H1 (cell line): ENCODE measurements around the gene SLC6A6. TPM values are rescaled to one million over a fixed set of nuclear protein-coding genes. Genes with fewer than 3 reads are reported as not detected.

Experiments
- CTCF ChIA-PET: fragments of 300-600 bp; sonication (Branson Sonifier 250); formaldehyde crosslinking; loops from one replicate; lab custom pipeline; 2021; ENCODE audit not compliant: partially characterized antibody; lab: Charles Lee
- POLR2A ChIA-PET: fragments of 300-600 bp; sonication (Branson Sonifier 250); formaldehyde crosslinking; loops from one replicate; lab custom pipeline; 2021; ENCODE audit warnings: inconsistent platforms; ENCODE audit not compliant: partially characterized antibody; lab: Charles Lee
- DNase-seq, 2 experiments: peaks; one replicate each; pipeline versions ENCODE4 v3.0.0 to v3.0.0-alpha.2; 2010 to 2022; ENCODE audit warnings: low spot score in 2 of 2, low read depth in 1 of 2, mixed read lengths in 1 of 2
- FAIRE-seq: peaks from 2 replicates; lab custom pipeline; 2011; peaks lifted over from hg19 to GRCh38; lab: Jason Lieb, UNC
- H2AFZ ChIP-seq: 2 replicates; pipeline ENCODE4 v1.8.1; 2012; ENCODE audit warnings: low read length, inconsistent platforms
- H2AK5ac ChIP-seq: 2 replicates; pipeline ENCODE4 v1.6.1; 2013; ENCODE audit warnings: low read depth, low read length
- H2BK120ac ChIP-seq: replicated peaks from 2 replicates; pipeline ENCODE3; 2013; ENCODE audit warnings: low read depth, low read length, inconsistent platforms
- H2BK12ac ChIP-seq: 2 replicates; pipeline ENCODE4 v1.6.1; 2013; ENCODE audit warnings: low read depth, low read length
- H2BK15ac ChIP-seq: 2 replicates; pipeline ENCODE4 v1.6.1; 2013; ENCODE audit warnings: low read length
- H2BK20ac ChIP-seq: 2 replicates; pipeline ENCODE4 v1.6.1; 2013; ENCODE audit warnings: low read length
- H2BK5ac ChIP-seq: 2 replicates; pipeline ENCODE4 v1.6.1; 2013; ENCODE audit warnings: low read depth, low read length
- H3K14ac ChIP-seq: 2 replicates; pipeline ENCODE4 v1.6.1; 2013; ENCODE audit warnings: inconsistent platforms; ENCODE audit not compliant: insufficient read length
- H3K18ac ChIP-seq: 2 replicates; pipeline ENCODE4 v1.6.1; 2013; ENCODE audit warnings: low read length; ENCODE audit errors: extremely low read depth
- H3K23ac ChIP-seq: 2 replicates; pipeline ENCODE4 v1.6.1; 2013; ENCODE audit warnings: inconsistent platforms; ENCODE audit not compliant: insufficient read length
- H3K23me2 ChIP-seq: 2 replicates; pipeline ENCODE4 v1.6.1; 2013; ENCODE audit warnings: low read depth, low read length
- H3K27ac ChIP-seq: 2 replicates; pipeline ENCODE4 v1.6.1; 2011; ENCODE audit warnings: low read depth, low read length, inconsistent platforms
- H3K27me3 ChIP-seq, 4 experiments: replicated peaks in 1 of 4; 1 replicate in 1 of 4; 2 replicates in 3 of 4; pipeline versions ENCODE4 v1.6.1 to v1.8.1; 2011 to 2013; ENCODE audit warnings: low read length in 3 of 4, mild to moderate bottlenecking in 3 of 4, inconsistent platforms in 2 of 4, mixed read lengths in 2 of 4, moderate library complexity in 1 of 4; ENCODE audit not compliant: control insufficient read depth in 3 of 4, insufficient read depth in 3 of 4; ENCODE audit errors: extremely low read depth in 1 of 4
- H3K36me3 ChIP-seq, 4 experiments: 2 replicates each; pipeline versions ENCODE4 v1.6.1 to v1.8.1; 2011 to 2013; ENCODE audit warnings: mild to moderate bottlenecking in 4 of 4, low read length in 3 of 4, moderate library complexity in 2 of 4, control low read depth in 1 of 4, inconsistent platforms in 1 of 4; ENCODE audit not compliant: insufficient read depth in 4 of 4, control insufficient read depth in 2 of 4
- H3K4ac ChIP-seq: replicated peaks from 2 replicates; pipeline ENCODE3; 2013; ENCODE audit warnings: low read length, low read depth, mixed read lengths, inconsistent platforms; ENCODE audit not compliant: insufficient read length
- H3K4me1 ChIP-seq, 4 experiments: replicated peaks in 1 of 4; 1 replicate in 1 of 4; 2 replicates in 3 of 4; pipeline versions ENCODE4 v1.6.1 to v1.8.1; 2011 to 2013; ENCODE audit warnings: low read length in 3 of 4, inconsistent platforms in 2 of 4, mixed read lengths in 1 of 4; ENCODE audit not compliant: insufficient read depth in 4 of 4, control insufficient read depth in 3 of 4
- H3K4me2 ChIP-seq, 2 experiments: 2 replicates each; pipeline versions ENCODE4 v1.6.1 to v1.8.1; 2011 to 2013; ENCODE audit warnings: low read depth in 2 of 2, low read length in 2 of 2, control low read depth in 1 of 2, inconsistent platforms in 1 of 2, mild to moderate bottlenecking in 1 of 2; ENCODE audit not compliant: insufficient read depth in 1 of 2
- H3K4me3 ChIP-seq, 4 experiments: fragments of 200-600, 300-600 bp in 1 of 4; sonication (generic), shearing (Covaris generic), sonication (Bioruptor Twin) in 1 of 4; 2 replicates each; pipeline versions ENCODE4 v1.5.1 to v1.8.1; 2011 to 2016; ENCODE audit warnings: low read length in 4 of 4, low read depth in 3 of 4, control low read depth in 2 of 4, inconsistent platforms in 2 of 4, mild to moderate bottlenecking in 2 of 4, mixed read lengths in 1 of 4, moderate library complexity in 1 of 4; ENCODE audit not compliant: insufficient read depth in 2 of 4; ENCODE audit errors: extremely low read depth in 1 of 4
- H3K56ac ChIP-seq: replicated peaks from 2 replicates; pipeline ENCODE3; 2013; ENCODE audit warnings: low read depth, mild to moderate bottlenecking, mixed read lengths, low read length, inconsistent platforms; ENCODE audit not compliant: insufficient read length
- H3K79me1 ChIP-seq: 2 replicates; pipeline ENCODE4 v1.6.1; 2013; ENCODE audit warnings: low read depth, low read length, control low read depth
- H3K79me2 ChIP-seq, 2 experiments: 2 replicates each; pipeline versions ENCODE4 v1.6.1 to v1.8.1; 2012 to 2013; ENCODE audit warnings: low read length in 2 of 2, mild to moderate bottlenecking in 2 of 2, inconsistent platforms in 1 of 2; ENCODE audit not compliant: insufficient read depth in 2 of 2, control insufficient read depth in 1 of 2
- H3K9ac ChIP-seq, 4 experiments: replicated peaks in 1 of 4; 1 replicate in 1 of 4; 2 replicates in 3 of 4; pipeline versions ENCODE4 v1.6.1 to v1.8.1; 2011 to 2013; ENCODE audit warnings: low read depth in 3 of 4, low read length in 3 of 4, control low read depth in 2 of 4, mild to moderate bottlenecking in 2 of 4, moderate library complexity in 2 of 4, inconsistent platforms in 1 of 4; ENCODE audit errors: extremely low read depth in 1 of 4
- H3K9me3 ChIP-seq, 2 experiments: 2 replicates each; pipeline versions ENCODE4 v1.6.1 to v1.8.1; 2012 to 2013; ENCODE audit warnings: mild to moderate bottlenecking in 2 of 2, moderate library complexity in 2 of 2, control low read depth in 1 of 2, inconsistent platforms in 1 of 2, low read depth in 1 of 2, low read length in 1 of 2, mixed read lengths in 1 of 2; ENCODE audit not compliant: insufficient read depth in 2 of 2
- H4K20me1 ChIP-seq, 2 experiments: replicated peaks in 1 of 2; 2 replicates each; pipeline versions ENCODE3 to v1.8.1; 2011 to 2013; ENCODE audit warnings: inconsistent platforms in 2 of 2, low read length in 2 of 2, mild to moderate bottlenecking in 1 of 2; ENCODE audit not compliant: insufficient read depth in 2 of 2, control insufficient read depth in 1 of 2
- H4K5ac ChIP-seq: 2 replicates; pipeline ENCODE4 v1.6.1; 2013; ENCODE audit warnings: low read length, low read depth, mixed read lengths, inconsistent platforms; ENCODE audit not compliant: insufficient read length
- H4K8ac ChIP-seq: 2 replicates; pipeline ENCODE4 v1.8.0; 2013; ENCODE audit warnings: mild to moderate bottlenecking, moderate library complexity, low read length, inconsistent platforms; ENCODE audit not compliant: insufficient read depth; ENCODE audit errors: extremely low read depth
- H4K91ac ChIP-seq: replicated peaks from 2 replicates; pipeline ENCODE3; 2013; ENCODE audit warnings: low read length, mixed read lengths, inconsistent platforms; ENCODE audit not compliant: insufficient read length
- NANOG ChIP-seq: IDR thresholded peaks from 2 replicates; pipeline ENCODE4 v1.6.1; 2011; ENCODE audit warnings: low read length, low read depth, mild to moderate bottlenecking, inconsistent platforms; ENCODE audit not compliant: insufficient read depth, poor library complexity, severe bottlenecking
- PHF8 ChIP-seq: fragments of 200-600 bp; sonication (generic); conservative IDR thresholded peaks from 2 replicates; pipeline ENCODE4 v1.7.1; 2012; ENCODE audit warnings: low read depth, mild to moderate bottlenecking, inconsistent platforms, low read length, moderate library complexity
- POLR2AphosphoS5 ChIP-seq: IDR thresholded peaks from 2 replicates; pipeline ENCODE4 v1.6.1; 2011; ENCODE audit warnings: low read depth, low read length
- WGBS, 2 experiments: shearing (Covaris generic) in 1 of 2; methylation state at CpG; one replicate each; pipeline versions ENCODE4 v1.1.6 to v1.1.7; 2013 to 2015; ENCODE audit warnings: low lambda C conversion rate in 2 of 2, mixed read lengths in 2 of 2, inconsistent platforms in 1 of 2, low coverage in 1 of 2, missing lambda C conversion rate in 1 of 2; ENCODE audit not compliant: insufficient replicate concordance in 2 of 2, insufficient coverage in 1 of 2, insufficient read length in 1 of 2; ENCODE audit errors: extremely low coverage in 1 of 2, missing lambda C conversion rate in 1 of 2; 5-methylcytosine and 5-hydroxymethylcytosine counted together
- polyA plus RNA-seq, 7 experiments: library from polyadenylated mRNA; depleted of rRNA in 3 of 7; stranded (reverse) in 5 of 7; unstranded in 2 of 7; fragments of >200 nt in 5 of 7; fragments of 200-250 nt in 2 of 7; gene quantifications; 1 replicate in 5 of 7; 2 replicates in 1 of 7; 4 replicates in 1 of 7; pipeline versions ENCODE4 v1.2.1 to v1.2.3, GENCODE V29; 2011 to 2013; ENCODE audit warnings: missing spikeins in 2 of 7, mixed read lengths in 2 of 7
- total RNA-seq: library from RNA; stranded (reverse); fragmentation: NEBNext Ultra II Directional; extraction: Animal tissue kit (Norgen Biotek cat#: 25700); gene quantifications from 2 replicates; pipeline ENCODE4 v1.2.1, GENCODE V29; 2021

The SLC6A6 gene
- total and polyA plus RNA-seq, 2 of the 8 experiments (the other 6 are each of a cell fraction or from before 2014, with no cell fraction given), result 66.2 to 144 TPM

DNA sequence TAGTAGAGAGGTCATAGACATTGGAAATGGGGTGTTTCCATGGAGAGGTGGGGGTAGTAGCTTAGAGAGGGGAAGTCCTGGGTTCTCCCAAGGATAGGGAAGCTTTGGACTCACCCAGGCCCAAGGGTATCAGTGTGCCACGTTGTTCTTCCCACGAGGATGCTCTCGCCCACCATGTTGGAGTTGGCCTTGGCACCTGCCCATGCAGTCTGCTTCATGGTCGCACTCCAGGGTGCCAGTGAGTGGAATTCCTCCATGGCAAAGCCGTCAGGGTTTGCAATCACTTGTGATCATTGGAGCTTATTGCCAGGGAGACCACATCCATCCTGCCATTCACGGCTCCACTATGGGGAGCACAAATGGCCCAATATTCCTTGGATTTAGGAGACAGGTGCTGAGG is 77.2 kb downstream of the SLC6A6 start:
- no peak overlapping the region for H4K91ac ChIP-seq
- FAIRE-seq (no peak), DNase-seq (no peak)
- H2BK5ac ChIP-seq, result no peak overlapping the region
- H3K23ac ChIP-seq, result no peak overlapping the region
- H4K5ac ChIP-seq, result no peak overlapping the region
- 88% methylated on average over 6 of the region's 6 CpGs; no CpG with 5 or more reads in 1 of the 2 experiments for WGBS, 2 experiments
- H3K4me2 ChIP-seq, result no peak overlapping the region
- H3K18ac ChIP-seq, result no peak overlapping the region
- CTCF ChIA-PET, result interaction anchor here (1.3 to 5.3 kb wide), 2 partner anchors 12 to 276 kb away, joined by 4 to 23 read pairs; no protein-coding TSS in a partner anchor
- H2AFZ ChIP-seq, result no peak overlapping the region
- peaks cover 0 to 8% (median 2%) of the 10 kb centered on the region in 4 experiments; a peak in 4 of 7 replicates for H3K4me1 ChIP-seq
- H3K4me3 ChIP-seq, result no peak overlapping the region
- H3K4ac ChIP-seq, result no peak overlapping the region
- no peak overlapping the region for H2BK12ac ChIP-seq
- no peak overlapping the region for H3K9ac ChIP-seq
- no peaks in the 10 kb centered on the region for H3K23me2 ChIP-seq
- POLR2A ChIA-PET, result no interaction called here
- no peak overlapping the region for H4K8ac ChIP-seq
- no peak overlapping the region for H2AK5ac ChIP-seq
- no peaks in the 10 kb centered on the region for H3K27me3 ChIP-seq
- peaks cover 29 to 78% (median 59%) of the 10 kb centered on the region in 4 experiments for H3K36me3 ChIP-seq
- no peak overlapping the region for H2BK120ac ChIP-seq
- no peaks in the 10 kb centered on the region for H3K9me3 ChIP-seq
- no peaks in the 10 kb centered on the region for H3K79me2 ChIP-seq
- H2BK15ac ChIP-seq, result no peak overlapping the region
- H2BK20ac ChIP-seq, result no peak overlapping the region
- peaks cover 0 to 15% of the 10 kb centered on the region in 2 experiments for H4K20me1 ChIP-seq
- H3K79me1 ChIP-seq, result no peaks in the 10 kb centered on the region
- TF ChIP-seq POLR2AphosphoS5 (no peak), PHF8 (no peak), NANOG (no peak)
- H3K56ac ChIP-seq, result no peak overlapping the region
- H3K14ac ChIP-seq, result no peak overlapping the region
- no peak overlapping the region for H3K27ac ChIP-seq
